DMS53 (cell line): ENCODE measurements around the gene IER2.
"Not testable (repeated sequence)": the region's sequence is repeated elsewhere in the genome, so short reads cannot be mapped to it uniquely, and the experiment has no call there.

Source experiments
- DNase-seq: peaks from one replicate; lab custom pipeline; 2025; lab: John Stamatoyannopoulos, UW

Gene IER2

DNA sequence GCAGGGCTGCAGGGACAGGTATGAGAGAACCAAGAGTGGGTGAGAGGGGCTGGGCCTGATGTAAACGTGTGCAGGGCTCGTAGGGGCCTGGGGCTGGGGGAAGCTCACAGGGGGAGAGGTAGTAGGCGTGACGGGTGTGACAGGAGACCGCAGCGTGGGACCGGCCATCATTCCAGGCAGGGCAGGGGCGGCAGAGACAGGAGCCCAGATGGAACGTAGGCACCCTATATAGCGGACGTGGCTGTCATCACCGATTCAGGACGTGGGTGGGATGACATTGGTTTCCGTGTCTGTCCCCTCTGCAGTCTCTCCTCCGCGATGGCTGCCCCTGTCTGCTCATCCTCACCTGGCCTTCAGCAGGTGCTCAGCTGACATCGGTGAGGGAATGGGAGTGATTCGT is 48.4 kb downstream of the IER2 start:
- DNase-seq: no peak

DNA sequence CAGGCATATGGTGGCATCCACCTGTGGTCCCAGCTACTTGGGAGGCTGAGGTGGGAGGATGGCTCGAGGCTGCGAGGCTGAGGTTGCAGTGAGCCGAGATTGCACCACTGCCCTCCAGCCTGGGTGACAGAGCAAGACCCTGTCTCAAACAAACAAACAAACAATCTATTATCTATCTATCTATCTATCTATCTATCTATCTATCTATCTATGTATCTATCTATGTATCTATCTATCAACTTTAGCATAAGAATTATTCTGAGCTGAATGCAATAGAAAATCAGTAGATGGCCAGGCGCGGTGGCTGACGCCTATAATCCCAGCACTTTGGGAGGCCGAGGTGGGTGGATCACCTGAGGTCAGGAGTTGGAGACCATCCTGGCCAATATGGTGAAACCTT is 51.9 kb downstream of the IER2 start:
- not testable (repeated sequence) for DNase-seq
